IPS-11a (cell line): Measurements from ENCODE around the gene TMEM151B.
A peak's percentile ranks its signal among the peaks of the same experiment; 100 is the strongest.

ENCODE experiments used
- H3K4me3 ChIP-seq: one replicate; pipeline ENCODE4 v1.5.1; 2013; ENCODE audit warnings: low read depth, low read length, control low read depth

The TMEM151B gene

GRCh38 chr6:44263354-44264100, 6.7 kb upstream of the TMEM151B start:
- H3K4me3 ChIP-seq = no peak overlapping the region

GRCh38 chr6:44264154-44265006, 5.9 kb upstream of the TMEM151B start:
- H3K4me3 ChIP-seq = peak overlapping the region; percentile 70

GRCh38 chr6:44265007-44265721, 5.1 kb upstream of the TMEM151B start, which contains the start of gene NFKBIE:
Gene NFKBIE, minus strand, starts transcription at chr6:44265551. Its CDS starts 205 bp downstream, at chr6:44265346.
- peak within 1 kb of the TSS; percentile 70 for H3K4me3 ChIP-seq

GRCh38 chr6:44265722-44266233, 4.5 kb upstream of the TMEM151B start:
- no peak overlapping the region for H3K4me3 ChIP-seq

GRCh38 chr6:44266347-44266746, 3.9 kb upstream of the TMEM151B start:
- H3K4me3 ChIP-seq = no peak overlapping the region

- no peak overlapping the region for H3K4me3 ChIP-seq
Observed at GRCh38 chr6:44267252-44267651, 3.0 kb upstream of the TMEM151B start.

- no peak overlapping the region for H3K4me3 ChIP-seq
Observed at GRCh38 chr6:44268095-44268628, 2.1 kb upstream of the TMEM151B start.

GRCh38 chr6:44269178-44269920, 901 bp upstream of the TMEM151B start:
- no peak overlapping the region for H3K4me3 ChIP-seq

- peak overlapping the region; percentile 0 for H3K4me3 ChIP-seq
Observed at GRCh38 chr6:44270526-44271405, 516 bp downstream of the TMEM151B start.

GRCh38 chr6:44271406-44271723, 1.1 kb downstream of the TMEM151B start:
- peak overlapping the region; percentile 0 for H3K4me3 ChIP-seq

- H3K4me3 ChIP-seq = no peak overlapping the region
Observed at GRCh38 chr6:44271914-44272313, 1.7 kb downstream of the TMEM151B start.

- no peak overlapping the region for H3K4me3 ChIP-seq
Observed at GRCh38 chr6:44272529-44272928, 2.3 kb downstream of the TMEM151B start.

- no peak overlapping the region for H3K4me3 ChIP-seq
Observed at GRCh38 chr6:44272999-44273566, 2.8 kb downstream of the TMEM151B start.

GRCh38 chr6:44273617-44274016, 3.4 kb downstream of the TMEM151B start:
- no peak overlapping the region for H3K4me3 ChIP-seq

- no peak overlapping the region for H3K4me3 ChIP-seq
Observed at GRCh38 chr6:44275271-44275748, 5.1 kb downstream of the TMEM151B start.

GRCh38 chr6:44275749-44276648, 5.7 kb downstream of the TMEM151B start:
- H3K4me3 ChIP-seq = no peak overlapping the region

GRCh38 chr6:44276667-44277640, 6.7 kb downstream of the TMEM151B start:
- H3K4me3 ChIP-seq = no peak overlapping the region
